HCT116 (cell line): ENCODE measurements around the gene ING4. TPM values are rescaled to one million over a fixed set of nuclear protein-coding genes. Genes with fewer than 3 reads are reported as not detected.

Experiments used
- ATAC-seq: fragments of 200-7000 bp; cut with Tn5 transposase; 2 replicates; pipeline ENCODE4 v1.9.1; 2020; ENCODE audit warnings: mild to moderate bottlenecking, moderate library complexity
- BruUV-seq: library from RNA; stranded (reverse); fragments of 400-500 nt; replicated peaks from 2 replicates; lab custom pipeline; 2021; lab: Mats Ljungman, UMichigan
- CTCF ChIA-PET: fragments of 300-600 bp; sonication (Branson Sonifier 250); formaldehyde crosslinking; loops from one replicate; lab custom pipeline; 2021; ENCODE audit warnings: antibody characterized with exemption; lab: Charles Lee
- POLR2A ChIA-PET: fragments of 300-600, 350-600 bp; sonication (Branson Sonifier 250); formaldehyde crosslinking; loops from one replicate; lab custom pipeline; 2021; ENCODE audit warnings: antibody characterized with exemption; lab: Charles Lee
- RAD21 ChIA-PET, 2 experiments: fragments of 300-600 bp; sonication (Branson Sonifier 250); formaldehyde crosslinking; loops; one replicate each; lab custom pipeline; 2023; ENCODE audit warnings: low total read pairs in 2 of 2; ENCODE audit not compliant: uncharacterized antibody in 2 of 2, unreplicated experiment in 2 of 2, low non-redundant PET in 1 of 2; lab: Charles Lee
- DNase-seq: peaks from one replicate; pipeline ENCODE4 v3.0.0-alpha.2; 2010; ENCODE audit warnings: low read depth, low spot score
- H2AFZ ChIP-seq: fragments of 200-600 bp; shearing (Covaris generic), sonication (generic); 2 replicates; pipeline ENCODE4 v1.6.1; 2017; ENCODE audit warnings: low read depth, mixed run types, mixed read lengths, antibody characterized with exemption, low read length; ENCODE audit not compliant: poor library complexity, severe bottlenecking
- H3K27ac ChIP-seq: 2 replicates; pipeline ENCODE4 v1.5.1; 2012; ENCODE audit warnings: low read depth, low read length
- H3K27me3 ChIP-seq: fragments of 200-600 bp; sonication (generic); 2 replicates; pipeline ENCODE4 v1.6.1; 2016; ENCODE audit warnings: mixed run types, low read length, mixed read lengths; ENCODE audit not compliant: insufficient read depth
- H3K36me3 ChIP-seq, 2 experiments: fragments of 200-500 bp in 1 of 2; fragments of 200-600 bp in 1 of 2; sonication (Bioruptor generic) in 1 of 2; sonication (generic) in 1 of 2; 2 replicates each; pipeline versions ENCODE4 v1.5.1 to v1.6.1; 2014 to 2016; ENCODE audit warnings: low read length in 2 of 2, inconsistent platforms in 1 of 2, mixed read lengths in 1 of 2, mixed run types in 1 of 2; ENCODE audit not compliant: insufficient read depth in 2 of 2, control insufficient read depth in 1 of 2
- H3K4me1 ChIP-seq, 2 experiments: fragments of 200-600 bp in 1 of 2; sonication (generic) in 1 of 2; 2 replicates each; pipeline versions ENCODE4 v1.5.1 to v1.6.1; 2012 to 2017; ENCODE audit warnings: low read length in 2 of 2, inconsistent platforms in 1 of 2, mild to moderate bottlenecking in 1 of 2, mixed read lengths in 1 of 2, mixed run types in 1 of 2, moderate library complexity in 1 of 2; ENCODE audit not compliant: insufficient read depth in 2 of 2, control insufficient read depth in 1 of 2
- H3K4me2 ChIP-seq: fragments of 200-600 bp; sonication (generic); 2 replicates; pipeline ENCODE4 v1.6.1; 2017; ENCODE audit warnings: mixed run types, low read length, mixed read lengths
- H3K4me3 ChIP-seq, 2 experiments: fragments of 200-600 bp in 1 of 2; sonication (generic) in 1 of 2; replicated peaks in 1 of 2; 2 replicates each; pipeline ENCODE4 v1.5.1; 2011 to 2016; ENCODE audit warnings: low read length in 2 of 2, control low read depth in 1 of 2, low read depth in 1 of 2, mild to moderate bottlenecking in 1 of 2, mixed read lengths in 1 of 2, mixed run types in 1 of 2
- H3K79me2 ChIP-seq: fragments of 200-600 bp; sonication (generic); 2 replicates; pipeline ENCODE4 v1.6.1; 2017; ENCODE audit warnings: mild to moderate bottlenecking, mixed run types, low read length, moderate library complexity, mixed read lengths; ENCODE audit not compliant: insufficient read depth
- H3K9ac ChIP-seq: fragments of 200-600 bp; sonication (generic); 2 replicates; pipeline ENCODE4 v1.6.1; 2016; ENCODE audit warnings: low read length, mixed read lengths
- H3K9me2 ChIP-seq: fragments of 200-600 bp; sonication (generic), shearing (Covaris generic); 2 replicates; pipeline ENCODE4 v1.6.1; 2017; ENCODE audit warnings: mixed run types, mild to moderate bottlenecking, moderate library complexity; ENCODE audit not compliant: insufficient read depth
- H3K9me3 ChIP-seq, 2 experiments: fragments of 200-500 bp in 1 of 2; fragments of 200-600 bp in 1 of 2; sonication (Bioruptor generic) in 1 of 2; sonication (generic) in 1 of 2; 2 replicates each; pipeline ENCODE4 v1.6.1; 2014 to 2017; ENCODE audit warnings: low read length in 2 of 2, mixed read lengths in 2 of 2, inconsistent platforms in 1 of 2, low read depth in 1 of 2, mild to moderate bottlenecking in 1 of 2, mixed run types in 1 of 2, moderate library complexity in 1 of 2; ENCODE audit not compliant: control insufficient read depth in 1 of 2, insufficient read depth in 1 of 2
- H4K20me1 ChIP-seq: fragments of 200-600 bp; sonication (generic), shearing (Covaris generic); 2 replicates; pipeline ENCODE4 v1.6.1; 2017; ENCODE audit warnings: mixed run types, mild to moderate bottlenecking, moderate library complexity; ENCODE audit not compliant: insufficient read depth
- CBX3 ChIP-seq: IDR thresholded peaks from 2 replicates; pipeline ENCODE4 v1.6.1; 2012; ENCODE audit warnings: low read depth
- EGR1 ChIP-seq: IDR thresholded peaks from 2 replicates; pipeline ENCODE4 v1.6.1; 2012; ENCODE audit warnings: low read depth
- EZH2 ChIP-seq: fragments of 200-600 bp; sonication (generic); IDR thresholded peaks from 2 replicates; pipeline ENCODE4 v1.6.1; 2017; ENCODE audit warnings: antibody characterized with exemption, mixed run types
- EZH2phosphoT487 ChIP-seq: fragments of 200-600 bp; IDR thresholded peaks from 2 replicates; pipeline ENCODE4 v1.6.1; 2018; ENCODE audit warnings: antibody characterized with exemption, borderline replicate concordance
- FOSL1 ChIP-seq: IDR thresholded peaks from 2 replicates; pipeline ENCODE4 v1.6.1; 2012; ENCODE audit warnings: low read depth
- POLR2AphosphoS5 ChIP-seq: IDR thresholded peaks from 2 replicates; pipeline ENCODE4 v1.6.1; 2011; ENCODE audit warnings: mild to moderate bottlenecking, low read depth, low read length, moderate library complexity
- RAD21 ChIP-seq: IDR thresholded peaks from 2 replicates; pipeline ENCODE4 v1.6.1; 2012; ENCODE audit warnings: low read depth, mild to moderate bottlenecking
- SIN3A ChIP-seq: IDR thresholded peaks from 2 replicates; pipeline ENCODE4 v1.6.1; 2012; ENCODE audit warnings: low read depth
- SP1 ChIP-seq: IDR thresholded peaks from 2 replicates; pipeline ENCODE4 v1.6.1; 2012; ENCODE audit warnings: low read depth
- SRF ChIP-seq: IDR thresholded peaks from 2 replicates; pipeline ENCODE4 v1.6.1; 2012; ENCODE audit warnings: low read depth
- TCF7L2 ChIP-seq: IDR thresholded peaks from 2 replicates; pipeline ENCODE4 v1.7.0; 2011; ENCODE audit warnings: borderline replicate concordance, inconsistent platforms; ENCODE audit not compliant: insufficient read depth, insufficient read length; ENCODE audit errors: extremely low read depth
- ZFX ChIP-seq: fragments of 450-650 bp; IDR thresholded peaks from 2 replicates; pipeline ENCODE4 v1.6.1; 2017
- ZNF274 ChIP-seq: fragments of 200-500 bp; sonication (Bioruptor generic); IDR thresholded peaks from 2 replicates; pipeline ENCODE4 v1.6.1; 2014; ENCODE audit warnings: mild to moderate bottlenecking, low read depth, low read length, inconsistent platforms
- intact Hi-C: fragments of 100-400 bp; cut with micrococcal nuclease; formaldehyde crosslinking; loops from 2 replicates; pipeline ENCODE4 v1.10.0; 2022
- total RNA-seq: library from RNA; stranded (reverse); gene quantifications from one replicate; pipeline ENCODE4 v1.2.1, GENCODE V29; 2021; ENCODE audit not compliant: unreplicated experiment
- TF ChIP-seq, protein P1 (sequence below): IDR thresholded peaks from 2 replicates; pipeline ENCODE4 v1.6.1; 2012
- TF ChIP-seq, protein P2 (sequence below), 3 experiments: fragments of 200-600 bp in 1 of 3; sonication (generic) in 1 of 3; IDR thresholded peaks in 2 of 3; conservative IDR thresholded peaks in 1 of 3; 2 replicates each; pipeline ENCODE4 v1.5.1; 2012 to 2017; ENCODE audit warnings: low read depth in 2 of 3, low read length in 2 of 3, antibody characterized with exemption in 1 of 3, borderline replicate concordance in 1 of 3, control low read depth in 1 of 3, mild to moderate bottlenecking in 1 of 3, mixed read lengths in 1 of 3, mixed run types in 1 of 3, moderate library complexity in 1 of 3; ENCODE audit not compliant: insufficient read depth in 1 of 3
- TF ChIP-seq, protein P3 (sequence below): IDR thresholded peaks from 2 replicates; pipeline ENCODE4 v1.6.1; 2011; ENCODE audit warnings: mild to moderate bottlenecking, low read length, moderate library complexity; ENCODE audit not compliant: insufficient replicate concordance; ENCODE audit errors: extremely low read depth

Gene ING4
- total RNA-seq, 1 experiment from 2014 or later: 17.9 TPM

DNA sequence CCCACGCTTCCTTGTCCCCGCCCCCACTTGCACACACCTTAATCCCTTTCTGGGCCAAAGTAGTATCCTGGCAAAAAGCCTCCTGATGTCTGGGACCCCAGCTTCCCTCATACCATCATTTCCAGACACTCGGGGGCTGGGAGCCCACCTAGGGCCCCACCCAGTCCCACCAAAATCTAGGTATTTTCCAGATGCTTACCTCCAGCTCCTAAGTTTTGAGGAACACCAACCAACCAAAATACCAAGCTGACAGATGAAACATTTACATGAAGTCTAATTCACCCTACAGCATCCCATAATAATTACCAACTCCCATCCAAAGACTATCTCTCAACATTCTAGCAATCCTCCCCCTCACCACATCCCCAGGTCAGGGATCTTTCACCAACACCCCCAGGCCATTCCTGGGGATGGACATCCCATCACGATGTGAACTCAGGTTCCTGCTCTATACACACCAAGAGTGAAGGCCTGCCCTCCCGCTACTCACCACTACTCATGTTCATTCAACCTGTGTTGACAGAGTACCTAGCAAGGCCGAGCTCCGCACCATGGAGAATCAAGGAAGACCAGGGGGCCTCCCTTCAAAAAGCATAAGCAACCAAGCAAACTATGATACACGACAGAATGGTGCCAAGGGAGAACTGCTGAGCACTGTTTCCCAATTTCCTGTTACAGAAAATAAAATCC lies 54.2 kb downstream of the ING4 start:
- ATAC-seq: no peak
- Histone ChIP-seq H3K36me3 (peaks cover 4 to 17% of the 10 kb centered on the region in 2 experiments), H3K9me2 (no peaks in the 10 kb centered on the region), H3K4me1 (peaks cover 53 to 63% of the 10 kb centered on the region in 2 experiments), H3K9me3 (no peaks in the 10 kb centered on the region), H3K4me2 (peak overlapping the region; percentile 69), H4K20me1 (no peaks in the 10 kb centered on the region; the same call in 1 of the 2 replicates), H3K27ac (peak overlapping the region; percentile 77), H3K9ac (0 out of 2 replicates have a peak overlapping the region, but pooled peaks have one; percentile 16), H3K27me3 (no peaks in the 10 kb centered on the region)
- RAD21 ChIA-PET: no interaction called here
- TSS peak; percentile 83 for BruUV-seq
- TF ChIP-seq EGR1 (no peak), RAD21 (no peak), SRF (no peak), FOSL1 (no peak), EZH2 (no peak), ZNF274 (no peak), SIN3A (no peak), POLR2AphosphoS5 (no peak), SP1 (no peak), TCF7L2 (no peak), ZFX (no peak), EZH2phosphoT487 (no peak), CBX3 (no peak)
- TF ChIP-seq, protein P1, sequence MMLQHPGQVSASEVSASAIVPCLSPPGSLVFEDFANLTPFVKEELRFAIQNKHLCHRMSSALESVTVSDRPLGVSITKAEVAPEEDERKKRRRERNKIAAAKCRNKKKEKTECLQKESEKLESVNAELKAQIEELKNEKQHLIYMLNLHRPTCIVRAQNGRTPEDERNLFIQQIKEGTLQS: no peak
- TF ChIP-seq, protein P2, sequence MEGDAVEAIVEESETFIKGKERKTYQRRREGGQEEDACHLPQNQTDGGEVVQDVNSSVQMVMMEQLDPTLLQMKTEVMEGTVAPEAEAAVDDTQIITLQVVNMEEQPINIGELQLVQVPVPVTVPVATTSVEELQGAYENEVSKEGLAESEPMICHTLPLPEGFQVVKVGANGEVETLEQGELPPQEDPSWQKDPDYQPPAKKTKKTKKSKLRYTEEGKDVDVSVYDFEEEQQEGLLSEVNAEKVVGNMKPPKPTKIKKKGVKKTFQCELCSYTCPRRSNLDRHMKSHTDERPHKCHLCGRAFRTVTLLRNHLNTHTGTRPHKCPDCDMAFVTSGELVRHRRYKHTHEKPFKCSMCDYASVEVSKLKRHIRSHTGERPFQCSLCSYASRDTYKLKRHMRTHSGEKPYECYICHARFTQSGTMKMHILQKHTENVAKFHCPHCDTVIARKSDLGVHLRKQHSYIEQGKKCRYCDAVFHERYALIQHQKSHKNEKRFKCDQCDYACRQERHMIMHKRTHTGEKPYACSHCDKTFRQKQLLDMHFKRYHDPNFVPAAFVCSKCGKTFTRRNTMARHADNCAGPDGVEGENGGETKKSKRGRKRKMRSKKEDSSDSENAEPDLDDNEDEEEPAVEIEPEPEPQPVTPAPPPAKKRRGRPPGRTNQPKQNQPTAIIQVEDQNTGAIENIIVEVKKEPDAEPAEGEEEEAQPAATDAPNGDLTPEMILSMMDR (IDR thresholded peaks at IDR 0.05 in 2 of 3, conservative IDR thresholded peaks at IDR 0.05 in 1 of 3; ENCODE audit: borderline replicate concordance in 1 of 3, insufficient read depth in 1 of 3, low read depth in 2 of 3, low read length in 2 of 3): no peak
- TF ChIP-seq, protein P3, sequence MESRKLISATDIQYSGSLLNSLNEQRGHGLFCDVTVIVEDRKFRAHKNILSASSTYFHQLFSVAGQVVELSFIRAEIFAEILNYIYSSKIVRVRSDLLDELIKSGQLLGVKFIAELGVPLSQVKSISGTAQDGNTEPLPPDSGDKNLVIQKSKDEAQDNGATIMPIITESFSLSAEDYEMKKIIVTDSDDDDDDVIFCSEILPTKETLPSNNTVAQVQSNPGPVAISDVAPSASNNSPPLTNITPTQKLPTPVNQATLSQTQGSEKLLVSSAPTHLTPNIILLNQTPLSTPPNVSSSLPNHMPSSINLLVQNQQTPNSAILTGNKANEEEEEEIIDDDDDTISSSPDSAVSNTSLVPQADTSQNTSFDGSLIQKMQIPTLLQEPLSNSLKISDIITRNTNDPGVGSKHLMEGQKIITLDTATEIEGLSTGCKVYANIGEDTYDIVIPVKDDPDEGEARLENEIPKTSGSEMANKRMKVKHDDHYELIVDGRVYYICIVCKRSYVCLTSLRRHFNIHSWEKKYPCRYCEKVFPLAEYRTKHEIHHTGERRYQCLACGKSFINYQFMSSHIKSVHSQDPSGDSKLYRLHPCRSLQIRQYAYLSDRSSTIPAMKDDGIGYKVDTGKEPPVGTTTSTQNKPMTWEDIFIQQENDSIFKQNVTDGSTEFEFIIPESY: no peak
- TF ChIP-seq, all 23 proteins: peak for 0
- POLR2A ChIA-PET: interaction anchor here (0.6 to 1.6 kb wide), 8 partner anchors 69 to 335 kb away, joined by 3 to 6 read pairs (median 4); partner anchors contain the start of genes C12orf57, GAPDH, RNU7-1 and ZNF384
- H3K4me3 ChIP-seq: no peak overlapping the region
- CTCF ChIA-PET: interaction anchor here (0.6 to 1.3 kb wide), 4 partner anchors 69 to 1139 kb away, joined by 3 to 5 read pairs (median 4); partner anchors contain the start of genes CLEC4C and ZNF384
- H2AFZ ChIP-seq: no peak overlapping the region
- H3K79me2 ChIP-seq: peaks cover 29% of the 10 kb centered on the region
- intact Hi-C loops: loop anchor here (5.0 kb wide), 2 partner anchors 41 to 244 kb away; partner anchors contain the start of genes CDCA3, NOP2 and USP5
- no peak for DNase-seq
